SU-DHL-6 (cell line): ENCODE results near the gene NUP210.

Experiments used
- H2AFZ ChIP-seq: fragments of 200-600 bp; sonication (generic); 2 replicates; pipeline ENCODE4 v1.6.1; 2014; ENCODE audit warnings: low read depth, mild to moderate bottlenecking, moderate library complexity, mixed read lengths, antibody characterized with exemption, low read length; ENCODE audit not compliant: severe bottlenecking
- H3F3A ChIP-seq: fragments of 200-600 bp; shearing (Covaris generic); 2 replicates; pipeline ENCODE4 v1.6.0; 2016; ENCODE audit warnings: antibody characterized with exemption, mild to moderate bottlenecking; ENCODE audit not compliant: insufficient read depth
- H3K27ac ChIP-seq: fragments of 200-600 bp; sonication (generic); 2 replicates; pipeline ENCODE4 v1.5.1; 2016; ENCODE audit warnings: low read depth, mild to moderate bottlenecking, low read length, moderate library complexity, mixed read lengths
- H3K27me3 ChIP-seq: fragments of 200-600 bp; sonication (generic), shearing (Covaris generic); 2 replicates; pipeline ENCODE4 v1.6.0; 2014; ENCODE audit warnings: mild to moderate bottlenecking, low read length
- H3K36me3 ChIP-seq: fragments of 200-600 bp; sonication (generic); 2 replicates; pipeline ENCODE4 v1.6.1; 2014; ENCODE audit warnings: mild to moderate bottlenecking, low read length, mixed read lengths
- H3K4me2 ChIP-seq: fragments of 300-600, 200-600 bp; shearing (Covaris generic), sonication (generic); 2 replicates; pipeline ENCODE4 v1.6.0; 2014; ENCODE audit warnings: low read length, low read depth, mild to moderate bottlenecking; ENCODE audit not compliant: poor library complexity, severe bottlenecking
- H3K4me3 ChIP-seq: fragments of 200-600 bp; sonication (generic); 2 replicates; pipeline ENCODE4 v1.5.1; 2014; ENCODE audit warnings: antibody characterized with exemption, low read length, mild to moderate bottlenecking, mixed read lengths; ENCODE audit not compliant: insufficient read depth, poor library complexity, severe bottlenecking
- H3K79me2 ChIP-seq: fragments of 200-600 bp; sonication (generic); 2 replicates; pipeline ENCODE4 v1.6.1; 2014; ENCODE audit warnings: mild to moderate bottlenecking, low read length, moderate library complexity; ENCODE audit not compliant: insufficient read depth
- H3K9ac ChIP-seq: fragments of 200-600 bp; sonication (generic); 2 replicates; pipeline ENCODE4 v1.7.0; 2014; ENCODE audit warnings: mild to moderate bottlenecking, low read length
- H3K9me2 ChIP-seq: fragments of 200-600 bp; sonication (generic); replicated peaks from 2 replicates; pipeline ENCODE4 v1.6.1; 2014; ENCODE audit warnings: low read length; ENCODE audit not compliant: insufficient read depth
- H3K9me3 ChIP-seq: fragments of 200-600 bp; sonication (generic); 2 replicates; pipeline ENCODE4 v1.6.1; 2014; ENCODE audit warnings: low read length, mixed read lengths; ENCODE audit not compliant: insufficient read depth
- H4K20me1 ChIP-seq: fragments of 200-600 bp; sonication (generic); 2 replicates; pipeline ENCODE4 v1.6.1; 2014; ENCODE audit warnings: low read depth, mild to moderate bottlenecking, antibody characterized with exemption, low read length, moderate library complexity, mixed read lengths
- EZH2phosphoT487 ChIP-seq: fragments of 200-600 bp; sonication (generic), shearing (Covaris generic); conservative IDR thresholded peaks from 2 replicates; pipeline ENCODE4 v1.6.1; 2018; ENCODE audit warnings: mild to moderate bottlenecking, antibody characterized with exemption, low read length, moderate library complexity, mixed read lengths
- TF ChIP-seq, protein P1 (sequence below): fragments of 200-600 bp; sonication (generic); IDR thresholded peaks from one replicate; pipeline ENCODE4 v1.5.1; 2017; ENCODE audit warnings: antibody characterized with exemption, mild to moderate bottlenecking, low read length, moderate library complexity; ENCODE audit not compliant: insufficient read depth, poor library complexity, severe bottlenecking

Gene NUP210

GRCh38 chr3:13323822-13324221 lies 96.3 kb downstream of the NUP210 start:
- Histone ChIP-seq H3K9ac (no peak overlapping the region), H2AFZ (no peak overlapping the region), H3K4me2 (no peak overlapping the region), H4K20me1 (no peaks in the 10 kb centered on the region), H3F3A (peaks cover 4% of the 10 kb centered on the region; the same call in 1 of the 2 replicates), H3K27ac (peak overlapping the region; percentile 27; the same call in 1 of the 2 replicates), H3K79me2 (0 out of 2 replicates have a peak, but pooled peaks cover 3% of the 10 kb centered on the region), H3K4me3 (no peak overlapping the region), H3K9me3 (no peaks in the 10 kb centered on the region), H3K36me3 (peaks cover 8% of the 10 kb centered on the region; the same call in 1 of the 2 replicates), H3K27me3 (no peaks in the 10 kb centered on the region), H3K9me2 (no peaks in the 10 kb centered on the region)
- TF ChIP-seq, protein P1, sequence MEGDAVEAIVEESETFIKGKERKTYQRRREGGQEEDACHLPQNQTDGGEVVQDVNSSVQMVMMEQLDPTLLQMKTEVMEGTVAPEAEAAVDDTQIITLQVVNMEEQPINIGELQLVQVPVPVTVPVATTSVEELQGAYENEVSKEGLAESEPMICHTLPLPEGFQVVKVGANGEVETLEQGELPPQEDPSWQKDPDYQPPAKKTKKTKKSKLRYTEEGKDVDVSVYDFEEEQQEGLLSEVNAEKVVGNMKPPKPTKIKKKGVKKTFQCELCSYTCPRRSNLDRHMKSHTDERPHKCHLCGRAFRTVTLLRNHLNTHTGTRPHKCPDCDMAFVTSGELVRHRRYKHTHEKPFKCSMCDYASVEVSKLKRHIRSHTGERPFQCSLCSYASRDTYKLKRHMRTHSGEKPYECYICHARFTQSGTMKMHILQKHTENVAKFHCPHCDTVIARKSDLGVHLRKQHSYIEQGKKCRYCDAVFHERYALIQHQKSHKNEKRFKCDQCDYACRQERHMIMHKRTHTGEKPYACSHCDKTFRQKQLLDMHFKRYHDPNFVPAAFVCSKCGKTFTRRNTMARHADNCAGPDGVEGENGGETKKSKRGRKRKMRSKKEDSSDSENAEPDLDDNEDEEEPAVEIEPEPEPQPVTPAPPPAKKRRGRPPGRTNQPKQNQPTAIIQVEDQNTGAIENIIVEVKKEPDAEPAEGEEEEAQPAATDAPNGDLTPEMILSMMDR = no peak
- no peak for TF ChIP-seq EZH2phosphoT487

GRCh38 chr3:13322324-13322723 lies 97.8 kb downstream of the NUP210 start:
- H3K27me3 ChIP-seq = no peaks in the 10 kb centered on the region
- no peaks in the 10 kb centered on the region for H4K20me1 ChIP-seq

DNA sequence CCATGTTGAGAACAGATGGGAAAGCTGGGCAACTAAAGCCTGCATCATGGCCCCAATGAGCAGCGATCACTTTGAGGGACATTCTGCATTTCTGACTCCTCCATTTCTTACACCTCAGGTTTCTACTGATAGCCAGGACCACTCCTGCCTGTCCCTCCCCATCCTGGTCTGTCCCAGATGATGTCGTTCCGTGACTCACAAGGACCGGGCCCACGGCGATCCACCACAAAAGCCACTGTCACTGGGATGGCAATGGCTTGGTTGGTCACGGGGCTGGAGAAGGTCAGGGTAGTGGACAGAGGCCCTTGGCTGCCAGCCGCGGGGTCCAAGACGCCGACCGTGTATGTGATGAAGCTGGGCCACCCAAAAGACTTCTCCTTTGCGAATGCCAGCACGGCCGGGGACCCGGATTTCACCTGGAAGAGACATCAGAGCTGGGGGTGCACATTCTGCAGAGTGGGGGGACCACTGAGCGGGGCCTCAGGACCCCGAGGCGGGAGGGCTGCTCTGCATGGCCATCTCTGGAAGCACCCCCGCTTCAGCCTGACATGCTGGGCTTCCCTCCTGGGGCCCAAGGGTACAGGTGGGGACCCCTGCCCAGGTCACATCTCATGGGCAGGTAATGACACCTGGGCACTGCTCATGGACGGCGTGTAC lies 100.4 kb downstream of the NUP210 start:
- no peak for TF ChIP-seq EZH2phosphoT487
- TF ChIP-seq, protein P1 = no peak
- Histone ChIP-seq H3K9me2 (no peaks in the 10 kb centered on the region), H3K27me3 (no peaks in the 10 kb centered on the region), H3K4me2 (no peak overlapping the region), H3K36me3 (peaks cover 12% of the 10 kb centered on the region; the same call in 1 of the 2 replicates), H4K20me1 (no peaks in the 10 kb centered on the region), H3K27ac (no peak overlapping the region), H3K9me3 (no peaks in the 10 kb centered on the region), H3F3A (no peaks in the 10 kb centered on the region), H3K4me3 (no peak overlapping the region), H3K9ac (no peak overlapping the region), H2AFZ (no peak overlapping the region), H3K79me2 (0 out of 2 replicates have a peak, but pooled peaks cover 3% of the 10 kb centered on the region)

More at GRCh38 chr3:13322324-13322723, 97.8 kb downstream of the NUP210 start:
- Histone ChIP-seq H2AFZ (no peak overlapping the region), H3F3A (peaks cover 4% of the 10 kb centered on the region; the same call in 1 of the 2 replicates), H3K9ac (no peak overlapping the region), H3K4me3 (no peak overlapping the region), H3K4me2 (no peak overlapping the region), H3K36me3 (peaks cover 4% of the 10 kb centered on the region; the same call in 1 of the 2 replicates), H3K27ac (no peak overlapping the region), H3K9me2 (no peaks in the 10 kb centered on the region), H3K79me2 (0 out of 2 replicates have a peak, but pooled peaks cover 3% of the 10 kb centered on the region), H3K9me3 (no peaks in the 10 kb centered on the region)
- TF ChIP-seq, protein P1 = no peak
- no peak for TF ChIP-seq EZH2phosphoT487
